Glomerular visceral epithelial cell (primary cell): Measurements from ENCODE around the gene ZBTB7A.
"Not testable (repeated sequence)": the region's sequence is repeated elsewhere in the genome, so short reads cannot be mapped to it uniquely, and the experiment has no call there.

Experiments
- DNase-seq: peaks from one replicate; pipeline ENCODE4 v3.0.0-alpha.2; 2016; ENCODE audit errors: extremely low spot score

The ZBTB7A gene

DNA sequence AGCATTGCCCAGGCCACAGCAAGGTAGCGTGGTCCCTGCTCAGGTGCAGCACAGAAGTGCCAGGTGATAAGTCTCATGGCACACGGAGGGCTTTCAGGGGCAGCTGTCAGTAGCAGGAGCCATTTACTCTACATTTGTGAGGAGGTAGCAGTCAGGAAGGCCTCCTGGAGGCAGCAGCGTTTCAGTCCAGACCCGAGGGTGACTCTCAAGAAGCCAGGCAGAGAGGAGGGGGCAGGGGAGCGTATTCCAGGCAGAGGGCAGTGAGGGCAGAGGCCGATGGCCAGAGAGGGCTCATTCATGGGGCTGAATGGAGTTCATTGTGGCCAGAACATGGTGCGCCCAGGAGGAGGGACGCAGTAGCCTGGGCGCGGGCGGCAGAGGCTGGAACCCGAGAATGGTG lies 50.2 kb downstream of the ZBTB7A start:
- DNase-seq = no peak

DNA sequence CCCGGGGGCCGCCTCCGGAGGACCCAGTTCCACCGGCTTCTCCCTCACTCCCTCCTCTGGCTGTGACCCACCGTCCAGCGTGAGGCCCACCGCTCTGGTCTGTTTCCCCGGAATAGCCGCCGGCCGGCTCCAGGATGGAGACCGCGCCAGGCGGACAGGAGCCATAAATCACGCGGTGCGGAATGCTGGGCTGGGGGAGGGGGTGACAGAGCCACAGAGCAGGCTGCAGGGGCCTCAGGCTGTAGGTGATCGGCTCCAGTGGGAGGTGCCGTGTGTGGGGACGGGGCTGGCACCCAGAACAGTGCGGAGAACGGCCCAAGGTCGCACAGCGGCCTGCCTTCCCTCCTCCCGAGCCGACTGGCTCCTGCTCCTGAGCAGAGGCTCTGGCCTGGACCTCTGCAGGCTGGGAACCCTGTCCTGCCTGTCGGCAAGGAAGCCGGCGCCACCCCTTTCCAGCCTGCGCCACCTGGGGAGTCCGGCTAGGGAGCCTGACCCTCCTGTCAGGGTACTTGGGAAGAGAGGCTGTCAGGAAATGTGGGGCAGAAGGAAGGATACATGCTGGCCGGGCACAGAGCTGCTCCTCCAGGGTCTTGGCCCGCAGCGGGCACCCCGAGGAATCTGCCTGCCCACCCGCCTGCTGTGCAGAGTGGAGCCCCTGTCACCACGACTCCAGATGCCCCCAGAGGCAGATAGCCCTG lies 50.8 kb downstream of the ZBTB7A start:
- DNase-seq = no peak

GRCh38 chr19:4014541-4015491 lies 51.9 kb downstream of the ZBTB7A start:
- DNase-seq = no peak

GRCh38 chr19:4013886-4014540 lies 52.7 kb downstream of the ZBTB7A start:
- DNase-seq = no peak

- DNase-seq = no peak
Measured at GRCh38 chr19:4012975-4013634, 53.6 kb downstream of the ZBTB7A start.

DNA sequence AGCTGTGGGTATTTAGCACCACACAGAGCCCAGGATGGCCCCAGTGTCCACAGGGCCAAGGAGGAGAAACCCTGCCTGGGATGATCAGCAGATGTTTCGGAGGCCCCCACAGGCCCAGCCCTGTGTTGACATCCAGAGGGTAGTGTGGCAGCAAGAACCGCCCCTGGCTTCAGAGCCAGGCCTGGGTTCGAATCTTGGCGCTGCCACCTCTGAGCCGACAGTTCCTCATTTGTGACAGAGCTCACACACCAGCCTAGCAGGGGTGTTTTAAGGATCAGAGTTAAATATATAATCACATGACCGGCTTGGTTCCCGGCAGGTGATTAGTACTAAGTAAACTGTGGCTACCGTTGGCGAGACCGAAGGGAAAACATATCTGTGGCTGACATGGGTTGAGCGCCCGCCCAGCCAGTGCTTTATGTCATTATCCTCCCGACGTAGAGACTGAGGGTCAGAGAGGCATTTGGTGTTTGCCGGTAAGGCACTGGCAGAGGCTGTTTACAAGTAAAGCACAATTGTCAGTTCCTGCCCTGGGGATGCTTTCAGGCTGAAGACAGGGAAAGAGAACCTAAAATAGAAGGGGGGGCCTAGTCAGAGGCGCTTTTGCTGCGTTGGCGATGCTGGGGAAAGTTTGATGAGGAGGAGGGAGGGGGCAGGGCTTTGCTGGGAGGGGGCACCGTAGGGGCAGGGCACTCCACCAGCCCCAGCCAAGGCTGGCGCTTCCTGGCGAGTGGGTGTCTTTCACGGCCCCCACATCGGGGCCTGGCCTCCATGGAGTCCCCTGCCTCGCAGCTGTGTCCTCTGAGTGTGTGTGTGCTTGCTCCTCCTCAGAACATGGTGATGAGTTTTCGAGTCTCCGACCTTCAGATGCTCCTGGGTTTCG lies 54.4 kb downstream of the ZBTB7A start:
- DNase-seq = no peak

DNA sequence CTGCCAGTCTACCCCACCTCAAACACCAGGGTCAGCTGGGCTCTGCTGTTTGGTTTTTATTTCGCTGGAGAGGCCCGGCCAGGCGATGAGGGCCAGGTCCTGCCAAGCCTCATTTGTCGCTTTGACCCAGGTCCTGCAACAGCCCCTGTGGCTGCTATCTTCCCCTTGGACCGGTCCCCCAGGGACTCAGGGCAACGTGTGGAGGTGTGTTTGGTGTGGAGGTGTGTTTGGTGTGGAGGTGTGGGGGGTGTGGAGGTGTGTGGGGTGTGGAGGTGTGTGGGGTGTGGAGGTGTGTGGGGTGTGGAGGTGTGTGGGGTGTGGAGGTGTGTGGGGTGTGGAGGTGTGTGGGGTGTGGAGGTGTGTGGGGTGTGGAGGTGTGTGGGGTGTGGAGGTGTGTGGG lies 55.3 kb downstream of the ZBTB7A start:
- DNase-seq = not testable (repeated sequence)

DNA sequence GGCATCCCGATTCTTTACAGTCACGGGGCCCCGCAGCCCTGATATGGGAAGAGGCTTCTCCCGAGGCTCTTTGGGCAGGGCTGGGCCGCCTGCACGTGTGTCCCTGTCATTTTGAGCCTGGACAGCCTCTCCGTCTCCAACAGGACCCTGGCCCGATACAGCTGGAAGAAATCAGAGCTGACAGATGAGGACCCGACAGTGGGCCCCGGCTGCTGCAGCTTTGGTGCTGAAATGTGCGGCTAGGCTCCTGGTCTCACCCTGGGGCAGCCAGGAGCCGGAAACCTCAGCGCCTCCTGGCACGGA lies 55.9 kb downstream of the ZBTB7A start:
- no peak for DNase-seq

DNA sequence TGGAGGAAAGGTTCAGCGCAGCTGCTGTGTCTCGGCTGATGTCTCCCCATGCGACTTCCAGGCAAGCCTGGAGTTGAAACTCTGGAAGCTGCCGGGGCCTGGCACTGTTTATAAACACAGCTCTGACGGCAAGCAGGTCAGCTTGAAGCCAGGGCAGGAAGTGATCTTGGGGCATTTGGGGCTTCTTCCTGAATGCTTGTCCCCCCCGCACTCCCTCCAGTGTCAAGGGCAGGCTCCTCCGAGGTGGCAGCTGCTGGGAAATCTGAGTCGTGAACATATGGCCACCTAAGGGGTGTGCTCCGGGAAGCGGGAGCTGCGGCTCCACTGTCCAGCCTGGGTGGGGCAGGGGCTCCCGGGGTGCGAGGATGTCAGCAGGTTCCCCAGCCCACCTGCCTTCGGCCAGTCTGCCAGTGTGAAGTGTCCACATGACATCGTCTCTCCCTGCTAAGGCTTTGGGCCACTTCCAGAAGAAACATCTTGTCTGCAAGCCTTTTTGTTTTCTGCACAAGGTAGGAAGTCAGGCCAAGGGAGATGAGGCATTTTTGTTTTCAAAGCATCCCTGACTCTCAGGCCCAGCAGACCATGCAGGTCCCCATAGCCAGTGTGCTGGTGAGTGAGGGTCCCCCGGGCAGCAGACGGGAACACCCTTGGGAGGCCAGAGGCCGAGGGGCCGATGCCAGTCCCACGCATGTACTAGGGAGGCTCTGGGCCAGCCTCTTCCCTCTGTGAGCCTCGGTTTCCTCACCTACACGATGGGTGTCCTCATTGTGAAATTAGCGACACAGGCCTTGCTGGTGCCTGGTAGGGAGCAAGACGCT lies 56.5 kb downstream of the ZBTB7A start:
- DNase-seq = no peak

- DNase-seq = peak; percentile 29
Measured at GRCh38 chr19:4007836-4008539, 58.7 kb downstream of the ZBTB7A start.

GRCh38 chr19:4007021-4007835 lies 59.5 kb downstream of the ZBTB7A start, which contains the start of gene PIAS4:
Gene PIAS4, plus strand, starts transcription at chr19:4007736. Its CDS starts 25 bp downstream, at chr19:4007761.
- DNase-seq = peak; percentile 98

GRCh38 chr19:4005436-4005835 lies 61.3 kb downstream of the ZBTB7A start:
- DNase-seq = not testable (repeated sequence)

- DNase-seq = not testable (repeated sequence)
Measured at GRCh38 chr19:4000798-4001197, 65.9 kb downstream of the ZBTB7A start.

- DNase-seq = not testable (repeated sequence)
Measured at GRCh38 chr19:3998667-3999412, 67.9 kb downstream of the ZBTB7A start.

GRCh38 chr19:3995607-3996006 lies 71.1 kb downstream of the ZBTB7A start:
- no peak for DNase-seq
